Middle frontal gyrus (tissue), 1 donor: ENCODE data around the gene PCDH12.

Source experiments
- DNase-seq: peaks from one replicate; pipeline ENCODE4 v3.0.0-alpha.2; 2015; ENCODE audit warnings: low spot score; ENCODE audit errors: extremely low spot score

The PCDH12 gene

DNA sequence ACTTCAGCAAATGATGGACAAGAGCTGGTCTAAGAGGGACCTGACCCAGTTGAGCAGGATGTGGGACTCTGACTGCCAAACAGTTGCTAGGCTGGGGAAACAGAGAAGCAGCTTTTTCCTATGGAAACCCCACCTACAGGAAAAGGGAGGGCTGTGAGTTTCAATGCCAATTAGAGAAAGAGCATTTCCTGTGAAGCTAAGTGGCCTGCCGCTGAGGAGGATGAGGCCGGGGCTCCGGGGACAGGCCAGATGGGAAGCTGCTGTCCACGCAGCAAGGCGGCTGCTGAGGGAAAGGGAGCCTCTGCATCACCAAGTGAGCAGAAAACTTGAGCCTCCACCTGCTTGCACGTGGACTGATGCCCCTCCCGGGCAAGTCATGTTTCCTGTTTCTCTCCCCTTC, at the start of gene PCDH12:
Gene PCDH12, minus strand, starts transcription at position 90 of the 400 bp plus-strand sequence. CDS start 351 bp downstream, outside the sequence.
- DNase-seq, result no peak

DNA sequence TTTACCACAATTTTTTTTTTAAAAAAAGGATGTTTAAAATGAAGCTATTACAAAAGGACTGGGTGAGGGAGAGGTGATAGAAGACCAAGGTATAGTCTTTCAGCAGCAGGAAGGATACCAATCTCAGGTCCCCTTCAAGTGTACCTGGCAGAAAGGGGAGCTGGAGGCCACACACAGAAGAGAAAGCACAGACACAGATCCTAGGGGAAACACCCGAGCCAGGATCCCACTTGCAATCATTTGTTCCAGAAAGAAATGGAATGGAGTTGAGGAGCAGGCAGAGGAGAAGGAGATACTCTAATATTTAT, 49.2 kb upstream of the PCDH12 start:
- no peak for DNase-seq

GRCh38 chr5:142006363-142007236, 48.6 kb upstream of the PCDH12 start:
- DNase-seq, result no peak

- DNase-seq, result no peak
Measured at GRCh38 chr5:142003266-142003800, 45.3 kb upstream of the PCDH12 start.

DNA sequence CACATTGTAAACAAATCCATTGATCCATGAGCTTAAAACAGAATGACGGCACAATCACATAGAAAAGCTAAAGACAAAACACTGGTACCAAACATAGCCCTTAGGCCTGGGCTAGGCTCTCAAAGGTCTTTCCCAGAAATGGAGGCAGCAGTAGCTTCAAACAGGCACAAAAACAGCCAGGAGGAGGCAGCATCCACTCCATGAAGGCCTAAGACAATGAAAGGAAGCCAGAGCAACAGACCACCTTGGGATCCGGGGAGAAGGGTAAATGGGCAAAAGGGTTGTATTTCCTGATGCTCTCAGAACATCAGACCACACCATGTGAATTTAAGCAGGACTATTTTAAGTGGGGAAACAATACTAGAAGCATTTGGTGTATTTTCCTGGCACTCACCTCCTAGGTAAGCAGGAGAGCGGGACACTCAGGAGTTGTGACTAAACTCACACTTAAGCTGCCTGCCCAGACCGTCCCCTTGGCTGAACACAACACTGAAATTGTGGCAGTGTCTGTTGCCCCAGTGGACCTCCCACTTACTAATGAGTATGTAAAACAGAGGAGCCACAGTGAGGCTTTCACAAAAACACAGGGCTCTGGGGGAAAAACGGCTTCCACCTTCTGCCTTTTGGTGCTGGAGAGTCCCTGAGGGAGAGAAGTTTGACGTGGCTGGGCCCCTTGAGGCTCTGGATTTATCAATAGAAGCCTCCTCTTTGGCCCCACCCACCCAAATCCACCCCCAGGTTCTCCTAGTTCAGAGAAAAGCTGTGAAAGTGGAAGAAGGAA, 42.9 kb upstream of the PCDH12 start:
- no peak for DNase-seq

DNA sequence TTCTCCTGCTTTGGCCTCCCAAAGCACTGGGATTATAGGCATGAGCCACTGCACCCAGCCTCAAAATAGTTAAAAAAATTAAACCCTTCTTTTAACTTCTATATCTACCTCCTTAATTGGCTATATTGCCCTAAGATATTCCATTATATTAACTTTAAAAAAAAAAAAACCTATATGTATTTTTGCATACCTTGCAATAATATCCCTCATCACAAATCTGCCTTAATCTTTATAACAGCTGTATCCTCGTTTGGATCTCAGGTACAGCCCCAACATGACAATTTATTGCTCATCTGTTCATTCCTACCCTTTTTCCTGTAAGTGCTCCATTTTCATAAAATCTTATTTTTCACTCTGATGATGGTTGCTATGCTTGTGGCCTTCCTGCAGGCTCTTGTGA, 42.2 kb upstream of the PCDH12 start:
- DNase-seq, result no peak

- DNase-seq, result no peak
Measured at GRCh38 chr5:141997358-141997960, 39.5 kb upstream of the PCDH12 start.

- no peak for DNase-seq
Measured at GRCh38 chr5:141995656-141996055, 37.7 kb upstream of the PCDH12 start.

GRCh38 chr5:141994511-141995136, 36.6 kb upstream of the PCDH12 start:
- DNase-seq, result no peak

- peak; percentile 67 for DNase-seq
Measured at GRCh38 chr5:141992349-141992963, 34.5 kb upstream of the PCDH12 start.

DNA sequence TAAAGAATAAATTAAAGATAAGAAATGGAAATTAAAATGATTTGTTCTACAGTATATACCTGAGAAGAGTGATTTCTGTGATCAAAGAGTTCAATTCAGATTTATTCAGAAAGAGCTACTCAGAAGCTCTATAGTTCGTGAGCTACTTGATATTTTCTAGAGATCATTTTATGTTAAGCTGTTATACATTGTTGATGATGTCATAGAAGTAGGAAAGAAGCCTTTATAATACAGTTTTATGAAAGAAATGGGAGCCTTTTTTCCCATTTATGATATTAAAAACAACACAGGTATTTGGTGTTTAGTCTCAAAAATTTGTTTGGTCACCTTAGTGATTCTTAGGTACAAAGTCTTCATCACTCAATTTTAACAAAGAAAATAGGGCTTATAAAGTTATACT, 31.7 kb upstream of the PCDH12 start:
- DNase-seq, result no peak

- no peak for DNase-seq
Measured at GRCh38 chr5:141986072-141986471, 28.1 kb upstream of the PCDH12 start.

GRCh38 chr5:141982626-141983025, 24.6 kb upstream of the PCDH12 start:
- no peak for DNase-seq

DNA sequence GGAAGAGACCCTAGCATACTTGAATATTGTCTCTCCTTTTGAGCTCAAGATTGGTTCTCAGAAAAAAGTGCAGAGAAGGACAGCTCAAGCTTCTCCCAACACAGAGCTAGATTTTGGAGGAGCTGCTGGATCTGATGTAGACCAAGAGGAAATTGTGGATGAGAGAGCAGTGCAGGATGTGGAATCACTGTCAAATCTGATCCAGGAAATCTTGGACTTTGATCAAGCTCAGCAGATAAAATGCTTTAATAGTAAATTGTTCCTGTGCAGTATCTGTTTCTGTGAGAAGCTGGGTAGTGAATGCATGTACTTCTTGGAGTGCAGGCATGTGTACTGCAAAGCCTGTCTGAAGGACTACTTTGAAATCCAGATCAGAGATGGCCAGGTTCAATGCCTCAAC, 20.4 kb upstream of the PCDH12 start:
- DNase-seq, result no peak

DNA sequence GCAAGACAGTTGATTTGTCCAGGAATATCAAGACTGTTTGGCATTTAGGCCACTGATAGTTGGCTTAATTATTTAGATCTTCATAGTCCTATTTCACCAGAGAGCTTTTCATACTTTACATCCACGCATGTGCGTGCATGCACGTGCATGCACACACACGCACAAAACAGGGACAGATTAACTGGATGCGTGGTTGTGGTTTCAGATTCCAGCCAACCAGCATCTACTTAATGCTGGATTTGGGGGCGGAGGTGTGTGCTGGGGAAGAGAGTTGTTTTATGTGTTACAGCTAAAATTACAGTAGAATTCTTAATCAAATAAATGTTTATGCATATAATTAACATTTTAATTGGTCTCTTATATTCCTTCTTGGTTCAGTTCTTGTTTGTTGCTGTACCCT, 18.2 kb upstream of the PCDH12 start:
- no peak for DNase-seq

DNA sequence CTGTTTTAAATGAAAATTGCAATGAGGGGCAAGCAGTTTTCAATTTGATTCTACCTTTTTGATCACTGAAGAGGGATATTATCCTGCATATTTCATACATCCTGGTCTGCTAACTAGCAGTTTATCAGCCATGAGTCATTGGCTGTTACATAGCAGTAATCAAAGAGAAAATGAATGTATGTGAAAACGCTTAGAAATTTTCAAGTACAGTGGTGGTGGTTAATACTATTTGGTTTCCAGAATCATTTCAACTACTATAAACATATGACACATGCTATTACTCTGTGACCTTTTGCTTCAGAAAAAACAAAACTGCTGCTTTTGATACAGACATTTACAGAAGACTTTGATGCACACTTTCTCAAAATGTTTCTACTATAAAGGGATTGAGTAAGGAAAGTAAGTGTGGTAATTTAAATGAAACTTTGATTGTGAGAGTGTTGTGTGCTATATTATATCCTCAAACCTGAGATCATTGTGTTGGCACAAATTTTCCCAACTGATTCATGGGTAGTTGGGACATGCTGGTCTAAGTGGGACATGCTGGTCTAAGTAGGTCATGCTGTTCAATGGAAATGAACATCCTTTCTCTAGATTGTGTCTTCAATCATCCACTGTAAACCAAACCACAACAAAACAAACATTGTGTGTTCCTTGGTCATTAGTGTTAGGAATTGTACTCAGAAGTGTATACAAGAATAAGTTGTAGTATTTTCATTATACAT, 16.0 kb upstream of the PCDH12 start:
- no peak for DNase-seq

DNA sequence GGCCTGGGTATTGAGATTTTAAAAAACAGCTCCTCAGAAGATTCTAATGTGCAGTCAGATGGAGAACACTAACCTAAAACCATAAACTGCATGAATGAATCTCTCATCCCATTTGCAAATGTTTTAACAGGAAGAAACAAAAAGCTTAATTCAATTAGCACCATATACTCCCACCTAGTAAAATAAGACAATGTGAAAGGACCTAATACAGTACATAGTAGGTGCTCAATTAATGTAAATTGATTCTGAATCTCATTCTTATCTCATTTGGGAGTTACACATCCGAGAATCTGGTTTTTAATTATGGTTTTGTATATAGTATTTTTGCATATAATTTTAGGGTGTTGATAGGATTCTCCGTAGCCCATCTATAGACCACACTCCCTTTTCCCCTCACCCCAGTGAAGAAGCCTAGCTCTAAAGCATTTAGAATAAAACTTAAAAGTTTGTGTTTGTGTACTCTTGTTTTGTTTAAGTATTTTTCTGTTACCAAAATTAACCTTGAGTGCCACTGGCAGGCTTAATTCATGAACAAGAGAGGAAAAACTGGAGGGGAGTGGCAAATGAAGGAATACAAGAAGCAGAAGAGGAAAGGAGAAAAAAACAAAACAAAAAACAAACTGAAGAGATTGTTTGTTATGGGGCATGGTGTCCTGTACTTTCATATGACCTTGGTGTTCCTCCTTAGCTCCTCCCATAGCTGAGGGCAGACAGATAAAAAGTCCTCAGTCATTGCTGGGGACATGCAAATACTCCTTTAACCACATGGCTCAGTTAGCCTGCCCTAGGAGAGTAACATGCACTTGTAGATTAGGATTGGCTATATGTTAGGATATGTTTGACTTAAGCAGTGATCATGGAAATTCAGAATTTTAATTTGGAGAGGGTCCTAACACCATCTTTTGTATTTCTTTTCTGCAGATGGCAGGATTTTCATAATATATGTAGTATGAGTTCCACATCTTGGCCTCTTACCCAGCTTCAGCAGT, 12.1 kb upstream of the PCDH12 start:
- DNase-seq, result no peak

- DNase-seq, result peak; percentile 86
Measured at GRCh38 chr5:141968914-141969608, 11.1 kb upstream of the PCDH12 start, which contains the start of gene RNF14. Gene RNF14, plus strand, starts transcription at chr5:141969105. Its CDS starts 4,484 bp downstream, at chr5:141973589.

DNA sequence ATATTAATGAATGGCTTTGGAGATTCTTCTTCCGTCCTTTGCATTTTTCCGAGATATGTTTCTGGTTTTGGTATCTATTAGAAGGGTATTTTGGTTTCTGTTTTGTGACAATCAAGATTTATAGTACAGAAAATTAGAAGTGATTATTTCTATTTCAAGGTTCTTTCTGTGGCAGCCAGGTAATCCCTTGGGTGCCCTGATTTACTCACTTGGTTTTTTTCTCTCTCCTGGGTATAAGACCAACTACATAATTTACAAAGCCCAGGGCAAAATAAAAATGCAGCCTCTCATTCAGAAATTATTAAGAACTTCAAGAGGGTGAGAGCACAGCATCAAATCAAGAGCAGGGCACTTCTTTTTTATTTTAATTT, 8.9 kb upstream of the PCDH12 start:
- no peak for DNase-seq
